HG03103 (cell line): Measurements from ENCODE around the gene USPL1.

ENCODE experiments used
- ATAC-seq: cut with Tn5 transposase; IDR thresholded peaks from one replicate; pipeline ENCODE4 v1.9.1; 2021; ENCODE audit warnings: low read depth; ENCODE audit not compliant: unreplicated experiment

The USPL1 gene

DNA sequence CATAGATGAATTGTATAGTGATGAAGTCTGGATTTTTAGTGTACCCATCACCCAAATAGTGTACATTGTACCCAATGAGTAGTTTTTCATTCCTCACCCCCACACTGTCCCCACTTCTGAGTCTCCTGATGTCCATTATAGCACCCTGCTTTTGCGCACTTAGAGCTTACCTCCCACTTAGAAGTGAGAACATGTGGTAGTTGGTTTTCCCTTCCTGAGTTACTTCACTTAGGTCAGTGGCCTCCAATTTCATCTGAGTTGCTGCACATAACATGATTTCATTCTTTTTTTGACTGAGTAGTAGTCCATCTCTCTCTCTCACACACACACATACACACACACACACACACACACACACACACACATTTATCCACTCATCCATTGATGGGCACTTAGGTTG lies 74.4 kb downstream of the USPL1 start:
- ATAC-seq, result no peak

DNA sequence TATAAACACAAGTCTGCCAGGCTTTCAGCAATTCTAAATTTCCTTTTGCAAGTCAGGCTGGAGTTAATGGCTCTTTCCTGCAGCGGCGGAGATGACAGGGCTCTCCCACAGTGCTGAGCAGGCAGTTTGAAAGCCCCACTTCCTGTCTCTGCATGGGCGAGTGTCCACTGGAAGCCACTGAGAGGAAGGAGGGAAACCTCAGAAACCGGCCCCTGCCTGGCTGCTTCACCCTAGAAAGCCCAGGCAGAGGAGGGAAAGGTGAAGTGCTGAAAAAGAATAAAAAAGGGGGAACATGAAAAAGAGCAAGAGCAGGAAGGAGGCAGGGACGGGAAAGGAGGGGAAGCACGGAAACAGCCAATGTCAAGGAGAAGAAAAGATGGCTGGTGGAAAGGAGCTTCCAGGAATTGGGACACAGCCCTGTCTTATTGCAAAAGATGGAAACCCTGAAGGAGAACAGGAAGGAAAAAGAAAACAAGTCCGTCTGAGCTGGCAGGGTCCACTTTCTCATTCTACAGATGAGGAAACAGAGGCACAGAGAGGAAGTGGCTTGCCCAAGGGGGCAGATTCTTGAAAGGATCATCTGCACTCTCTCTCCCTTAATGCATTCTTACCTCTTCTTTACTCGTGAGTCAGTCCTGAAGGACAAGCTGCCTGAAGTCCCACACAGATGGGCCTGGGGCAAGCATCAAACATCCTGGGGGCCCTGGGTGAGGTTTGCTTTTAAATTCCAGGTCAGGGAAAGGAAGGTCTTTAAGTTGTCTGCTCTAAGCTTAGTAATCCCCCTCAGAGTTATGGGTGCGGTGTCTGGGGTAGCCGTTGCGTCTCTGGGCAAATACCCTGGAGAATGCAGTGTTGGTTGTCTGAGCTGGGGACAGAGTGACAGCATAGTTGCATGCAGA lies 78.8 kb downstream of the USPL1 start:
- ATAC-seq, result no peak

DNA sequence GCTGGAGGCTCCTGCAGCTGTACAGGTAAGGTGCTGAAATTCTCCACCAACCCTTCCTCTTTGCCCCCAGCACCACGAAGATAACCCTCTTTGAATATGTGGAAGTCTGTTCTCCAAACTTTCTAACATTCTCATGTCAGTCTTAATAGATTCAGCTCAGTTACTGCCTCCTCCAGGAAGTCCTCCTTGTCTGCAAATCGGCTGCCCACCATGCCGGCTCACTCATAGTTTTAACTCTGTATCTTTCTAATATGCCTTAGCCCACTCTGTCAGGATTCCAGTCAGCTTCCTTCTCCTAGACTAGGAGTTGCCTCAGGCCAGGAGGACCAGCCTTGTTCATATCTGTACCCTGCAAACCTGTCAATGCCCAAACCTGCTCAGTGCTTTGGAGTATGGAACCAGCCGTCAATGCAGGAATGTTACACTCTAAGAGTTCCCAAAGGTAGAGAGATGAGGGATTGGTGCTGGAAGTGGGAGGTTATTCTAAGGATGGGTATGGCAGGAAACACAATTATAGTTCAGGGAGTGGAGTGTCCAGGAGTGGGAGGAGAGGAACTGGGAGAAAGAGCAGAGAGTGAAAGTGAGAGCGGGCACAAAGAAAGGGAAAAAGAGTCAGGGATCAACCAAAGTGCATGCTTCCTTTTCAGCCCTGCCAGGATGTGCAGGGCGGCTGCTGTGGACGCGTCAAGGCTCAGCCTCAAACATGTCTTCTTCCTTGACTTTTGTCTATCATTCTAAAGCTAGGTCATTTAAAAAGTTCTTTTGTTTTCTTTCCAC lies 79.6 kb downstream of the USPL1 start:
- no peak for ATAC-seq

DNA sequence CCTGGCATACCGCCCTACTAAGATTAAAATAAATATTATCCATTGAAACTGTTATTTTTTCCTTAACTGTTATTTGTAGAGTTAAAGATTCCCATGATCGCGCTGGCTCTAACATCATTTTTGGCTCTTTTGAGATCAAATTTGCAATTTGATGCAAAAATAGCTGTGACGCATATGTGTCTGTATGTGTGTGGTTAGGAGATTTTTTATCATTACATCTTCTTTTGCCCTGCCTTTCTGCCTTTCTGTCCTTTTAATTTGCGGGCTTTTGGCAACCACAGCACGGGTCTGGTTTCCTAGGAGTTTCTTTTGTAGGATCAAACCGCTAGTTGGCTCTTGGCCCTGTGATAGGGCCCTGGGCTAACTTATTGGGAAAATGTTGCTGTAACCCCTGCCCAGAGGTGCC lies 80.3 kb downstream of the USPL1 start:
- ATAC-seq, result no peak

DNA sequence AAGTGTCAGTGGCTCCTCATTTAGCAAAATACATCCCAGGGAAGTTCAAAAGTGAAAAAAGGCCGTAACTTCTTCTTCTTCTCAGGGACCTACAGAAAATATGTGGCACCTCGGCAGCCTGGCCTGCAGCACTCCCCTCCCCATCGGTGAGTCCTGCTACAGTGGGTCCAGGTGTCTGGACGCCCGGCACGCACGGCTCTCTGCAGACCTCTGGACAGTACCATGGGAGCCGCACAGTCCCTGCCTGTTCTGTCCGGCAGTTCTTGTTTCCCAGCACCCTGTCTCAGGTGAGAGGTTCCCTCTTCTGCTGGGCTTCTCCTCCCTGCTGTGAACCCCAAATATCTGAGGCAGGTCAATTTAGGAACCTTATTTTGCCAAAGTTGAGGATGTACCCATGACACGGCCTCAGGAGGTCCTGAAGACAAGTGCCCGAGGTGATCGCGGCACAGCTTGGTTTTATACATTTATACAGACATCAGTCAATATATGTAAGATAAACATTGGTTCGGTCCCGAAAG lies 80.8 kb downstream of the USPL1 start:
- ATAC-seq, result no peak

DNA sequence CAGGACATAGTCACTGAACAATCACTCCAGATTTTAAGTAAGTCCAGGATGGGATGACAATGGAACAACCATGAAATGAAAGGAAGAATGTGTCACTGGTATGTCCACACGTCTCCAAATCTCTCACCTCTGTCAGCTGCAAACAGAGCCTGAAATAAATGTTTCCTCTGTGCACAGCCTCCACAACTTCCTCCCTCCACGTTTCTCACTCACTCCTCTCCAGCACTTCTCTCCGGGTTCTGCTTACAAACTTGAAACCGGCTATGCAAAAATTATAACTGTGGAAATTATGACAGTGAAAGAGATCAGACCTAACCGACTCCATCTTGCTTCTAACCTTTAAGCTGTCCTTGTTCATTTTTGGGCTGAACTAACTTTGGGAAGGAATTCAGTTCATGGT lies 82.6 kb downstream of the USPL1 start:
- no peak for ATAC-seq

DNA sequence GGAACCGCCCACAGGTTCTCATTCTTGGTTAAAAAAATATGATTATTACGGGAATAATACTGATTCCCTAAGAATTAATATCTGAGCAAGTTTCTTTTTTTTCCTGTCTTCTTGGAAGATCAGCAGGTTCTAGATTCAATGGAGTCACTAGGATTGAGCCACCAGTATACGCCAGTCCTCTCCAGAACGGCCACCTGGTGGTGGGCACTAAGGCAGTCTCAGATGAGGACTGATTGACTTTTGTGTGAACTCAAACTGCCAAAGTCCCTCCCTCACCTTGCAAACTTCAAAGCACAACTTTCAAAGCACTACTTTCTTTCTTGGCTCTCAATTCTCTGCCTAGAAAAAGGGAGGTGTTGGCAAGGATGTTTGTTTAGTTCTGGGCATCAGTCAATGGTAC lies 84.3 kb downstream of the USPL1 start:
- ATAC-seq, result no peak

DNA sequence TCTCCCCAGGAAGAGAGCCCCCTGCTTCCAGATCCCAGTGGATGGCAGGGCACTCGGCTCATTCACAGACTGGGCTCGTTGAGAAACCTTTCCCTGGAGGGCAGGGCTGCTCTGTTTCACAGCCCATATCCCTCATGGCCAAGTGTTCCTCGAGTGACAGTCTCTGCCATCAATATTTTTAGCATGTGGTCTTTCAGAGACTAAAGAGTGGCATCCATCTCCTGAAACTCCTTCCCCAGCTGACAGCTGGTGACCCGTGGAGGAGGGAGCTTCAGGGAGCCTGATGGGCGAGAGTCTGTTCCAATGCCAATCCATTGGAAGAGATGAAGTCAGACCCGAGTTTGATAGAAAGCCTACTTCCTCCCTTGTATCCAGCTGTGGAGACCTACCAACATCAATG lies 86.9 kb downstream of the USPL1 start:
- ATAC-seq, result no peak

DNA sequence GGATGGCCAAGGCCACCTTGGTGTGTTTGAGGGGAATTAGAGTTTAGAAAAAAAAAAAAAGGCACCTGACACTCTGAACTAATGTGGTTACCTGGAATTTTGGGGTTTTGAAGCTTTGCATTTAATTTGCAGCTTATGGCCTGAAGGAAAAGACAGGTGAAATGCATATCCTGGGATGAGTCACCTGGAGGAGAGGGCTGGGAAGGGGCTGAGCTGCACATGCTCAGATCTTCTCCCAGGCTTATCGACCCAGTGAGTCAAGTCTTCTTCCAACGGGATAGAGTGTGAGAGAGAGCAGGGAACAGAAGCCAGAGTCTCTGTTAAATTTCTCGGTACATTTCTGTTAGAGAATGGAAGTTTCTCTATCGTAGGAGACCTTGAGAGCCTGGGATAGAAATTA lies 88.0 kb downstream of the USPL1 start:
- no peak for ATAC-seq

DNA sequence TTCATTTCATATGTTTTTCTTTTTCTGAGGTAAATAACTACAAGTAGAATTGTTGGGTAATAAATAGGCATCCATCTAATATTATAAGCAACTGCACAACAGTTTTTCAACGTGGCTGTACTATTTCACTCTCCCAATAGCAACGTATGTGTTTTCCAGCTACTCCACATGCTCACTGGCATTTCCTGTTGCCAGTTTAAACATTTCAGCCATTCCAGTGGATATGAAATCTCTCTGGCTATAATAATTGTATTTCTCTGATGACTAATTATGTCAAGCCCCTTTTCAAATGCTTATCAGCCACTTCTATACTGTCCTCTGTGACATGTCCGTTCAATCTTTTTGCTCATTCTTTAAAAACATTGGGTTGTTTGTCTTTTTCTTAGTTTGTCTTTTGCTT lies 90.8 kb downstream of the USPL1 start:
- ATAC-seq, result no peak
